ENCODE measurements around the gene LHFPL3. TPM values are rescaled to one million over a fixed set of nuclear protein-coding genes. Genes with fewer than 3 reads are reported as not detected.

LHFPL3 gene
- total RNA-seq, 4 donors from 2014 or later = not detected

- H3K9me3 ChIP-seq = no peaks in the 10 kb centered on the region
- H3K36me3 ChIP-seq = no peaks in the 10 kb centered on the region
- no peak for DNase-seq
- no peaks in the 10 kb centered on the region for H3K27me3 ChIP-seq
- H3K4me3 ChIP-seq = no peak overlapping the region
- intact Hi-C loops (cut with DNase I) = no loop called here
- TF ChIP-seq POLR2A (IDR thresholded peaks at IDR 0.05) (no peak), CTCF (IDR thresholded peaks at IDR 0.05) (no peak)
- H3K4me1 ChIP-seq = no peaks in the 10 kb centered on the region
- 0 to 11% methylated on average over 1 of the region's 1 CpG for WGBS, 2 donors
- H3K27ac ChIP-seq = no peak overlapping the region
These were observed 159.2 kb downstream of the LHFPL3 start for GRCh38 chr7:104487642-104488041.

- Histone ChIP-seq H3K9me3 (no peaks in the 10 kb centered on the region), H3K27ac (no peak overlapping the region), H3K36me3 (no peaks in the 10 kb centered on the region), H3K4me1 (no peaks in the 10 kb centered on the region), H3K27me3 (no peaks in the 10 kb centered on the region), H3K4me3 (no peak overlapping the region)
- WGBS, 2 donors = 46 to 75% methylated on average over 3 of the region's 3 CpGs
- no peak for DNase-seq
- TF ChIP-seq POLR2A (IDR thresholded peaks at IDR 0.05) = no peak
- no peak for TF ChIP-seq CTCF (IDR thresholded peaks at IDR 0.05)
- intact Hi-C loops (cut with DNase I) = no loop called here
These were observed 169.1 kb downstream of the LHFPL3 start for GRCh38 chr7:104497379-104497967.

- no peak for DNase-seq
- Histone ChIP-seq H3K27me3 (no peaks in the 10 kb centered on the region), H3K9me3 (no peaks in the 10 kb centered on the region), H3K27ac (no peak overlapping the region), H3K4me3 (no peak overlapping the region), H3K36me3 (no peaks in the 10 kb centered on the region), H3K4me1 (no peaks in the 10 kb centered on the region)
- WGBS, 2 donors = 66 to 67% methylated on average over 5 of the region's 5 CpGs
- TF ChIP-seq CTCF (IDR thresholded peaks at IDR 0.05) (no peak), POLR2A (IDR thresholded peaks at IDR 0.05) (no peak)
- intact Hi-C loops (cut with DNase I) = no loop called here
These were observed 171.6 kb downstream of the LHFPL3 start for GRCh38 chr7:104499975-104500374.

GRCh38 chr7:104509874-104510273 lies 181.5 kb downstream of the LHFPL3 start:
- DNase-seq = no peak
- Histone ChIP-seq H3K27me3 (no peaks in the 10 kb centered on the region), H3K4me1 (no peaks in the 10 kb centered on the region), H3K9me3 (no peaks in the 10 kb centered on the region), H3K4me3 (no peak overlapping the region), H3K36me3 (no peaks in the 10 kb centered on the region), H3K27ac (no peak overlapping the region)
- intact Hi-C loops (cut with DNase I) = no loop called here
- TF ChIP-seq CTCF (IDR thresholded peaks at IDR 0.05) (no peak), POLR2A (IDR thresholded peaks at IDR 0.05) (no peak)

- Histone ChIP-seq H3K36me3 (no peaks in the 10 kb centered on the region), H3K4me3 (no peak overlapping the region), H3K27ac (no peak overlapping the region), H3K9me3 (no peaks in the 10 kb centered on the region), H3K4me1 (no peaks in the 10 kb centered on the region), H3K27me3 (no peaks in the 10 kb centered on the region)
- WGBS, 2 donors = 59 to 71% methylated on average over 3 of the region's 3 CpGs
- no peak for DNase-seq
- intact Hi-C loops (cut with DNase I) = no loop called here
- TF ChIP-seq POLR2A (IDR thresholded peaks at IDR 0.05) (no peak), CTCF (IDR thresholded peaks at IDR 0.05) (no peak)
These were observed 196.4 kb downstream of the LHFPL3 start for GRCh38 chr7:104524853-104525252.

Measured in esophagus squamous epithelium (tissue), 5 donors.